Stimulated activated naive CD8-positive, alpha-beta T cell treated with anti-CD3 and anti-CD28 coated beads, Interleukin-15, Interleukin-2, amounts not matched to agents 100 U/mL and 50 U/mL, for 24 hours (primary cell): Measurements from ENCODE around the gene DHX57.
"Not testable (repeated sequence)": the region's sequence is repeated elsewhere in the genome, so short reads cannot be mapped to it uniquely, and the experiment has no call there.

Source experiments
- ATAC-seq: fragments of 150-1000 bp; cut with Tn5 transposase; one replicate; pipeline ENCODE4 v1.10.0; 2021
- DNase-seq: peaks from one replicate; pipeline ENCODE4 v3.0.0; 2021

DHX57 gene

DNA sequence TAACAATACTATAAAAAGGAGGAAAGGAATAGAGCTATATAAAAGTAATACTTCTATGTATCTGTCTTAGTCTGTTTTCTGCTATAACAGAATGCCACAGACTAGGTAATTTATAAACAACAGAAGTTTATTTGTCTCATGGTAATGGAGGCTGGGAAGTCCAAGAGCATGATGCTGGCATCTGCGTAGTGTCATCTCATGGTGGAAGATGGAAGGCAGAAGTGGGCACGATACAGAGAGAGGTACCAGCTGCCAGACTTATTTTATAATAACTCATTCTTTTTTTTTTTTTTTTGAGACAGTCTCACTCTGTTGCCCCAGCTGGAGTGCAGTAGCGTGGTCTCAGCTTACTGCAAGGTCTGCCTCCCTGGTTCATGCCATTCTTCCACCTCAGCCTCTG lies 4.3 kb downstream of the DHX57 start:
- no peak for DNase-seq
- ATAC-seq: no peak

DNA sequence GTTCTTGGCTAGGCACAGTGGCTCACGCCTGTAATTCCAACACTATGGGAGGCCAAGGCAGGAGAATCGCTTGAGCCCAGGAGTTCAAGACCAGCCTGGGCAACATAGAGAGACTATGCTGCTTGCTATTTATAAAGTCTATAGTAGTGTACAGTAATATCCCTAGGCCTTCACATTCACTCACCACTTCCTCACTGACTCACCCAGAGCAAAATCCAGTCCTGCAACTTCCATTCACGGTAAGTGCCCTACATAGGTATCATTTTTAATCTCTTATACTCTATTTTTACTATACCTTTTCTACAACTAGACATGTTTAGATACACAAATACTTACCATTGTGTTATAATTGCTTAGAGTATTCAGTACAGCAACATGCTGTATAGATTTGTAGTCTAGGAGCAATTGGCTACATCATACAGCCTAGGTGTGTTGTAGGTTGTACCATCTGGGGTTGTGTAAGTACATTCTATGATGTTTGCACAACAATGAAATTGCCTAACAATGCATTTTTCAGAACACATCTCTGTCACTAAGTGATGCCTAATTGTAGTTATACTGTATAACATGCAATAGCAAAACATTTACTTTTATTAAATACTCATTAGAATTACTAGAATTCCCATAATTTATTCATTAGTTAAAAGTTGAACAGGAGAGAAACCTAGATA lies 8.8 kb downstream of the DHX57 start:
- ATAC-seq (no peak), DNase-seq (no peak)

DNA sequence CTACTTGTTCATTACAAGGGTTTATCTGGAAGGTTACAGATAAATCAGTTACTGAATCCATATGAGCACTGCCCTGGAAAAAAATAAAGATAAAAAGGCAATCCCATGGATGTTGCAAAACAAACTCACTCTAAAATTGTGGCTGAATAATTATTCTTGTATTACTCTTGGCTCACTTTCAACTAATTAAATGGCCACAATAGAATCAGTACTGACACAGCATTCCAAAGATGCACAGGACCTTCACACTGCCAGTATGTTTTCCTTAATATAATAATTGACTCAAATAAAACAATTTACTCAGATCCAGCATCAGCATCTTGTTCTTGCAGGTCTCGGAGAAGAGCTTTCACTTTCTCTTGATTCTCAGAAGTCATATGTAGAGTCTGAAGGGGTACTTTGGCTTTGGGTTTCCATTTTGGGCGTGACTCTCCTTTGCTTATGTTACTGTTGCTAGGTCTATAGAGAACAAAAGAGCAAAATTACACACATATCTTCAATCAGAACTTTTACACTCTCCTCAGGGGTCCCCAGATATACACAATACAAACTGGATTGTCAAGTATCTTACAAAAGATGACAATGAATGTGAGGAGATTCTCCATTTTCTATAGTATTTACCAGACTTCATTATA lies 12.6 kb downstream of the DHX57 start:
- no peak for DNase-seq
- ATAC-seq: no peak

DNA sequence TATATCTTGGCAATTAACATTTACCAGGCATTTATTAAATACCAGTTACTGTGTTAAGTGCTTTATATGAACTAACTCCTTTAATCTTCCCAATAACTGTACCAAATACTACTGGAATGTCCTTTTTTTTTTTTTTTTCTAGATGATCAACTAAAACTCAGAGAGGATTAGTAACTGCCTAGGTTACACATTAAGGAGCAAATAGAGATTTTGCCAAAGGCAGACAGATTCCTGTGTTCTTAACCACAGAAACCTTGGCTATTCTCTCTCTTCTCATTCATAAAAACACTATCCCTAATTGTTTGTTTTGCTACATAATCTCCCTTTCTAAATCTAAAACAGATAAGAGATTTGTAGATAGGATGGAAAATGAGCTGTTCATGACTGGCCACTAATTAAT lies 13.3 kb downstream of the DHX57 start:
- ATAC-seq: no peak
- no peak for DNase-seq

DNA sequence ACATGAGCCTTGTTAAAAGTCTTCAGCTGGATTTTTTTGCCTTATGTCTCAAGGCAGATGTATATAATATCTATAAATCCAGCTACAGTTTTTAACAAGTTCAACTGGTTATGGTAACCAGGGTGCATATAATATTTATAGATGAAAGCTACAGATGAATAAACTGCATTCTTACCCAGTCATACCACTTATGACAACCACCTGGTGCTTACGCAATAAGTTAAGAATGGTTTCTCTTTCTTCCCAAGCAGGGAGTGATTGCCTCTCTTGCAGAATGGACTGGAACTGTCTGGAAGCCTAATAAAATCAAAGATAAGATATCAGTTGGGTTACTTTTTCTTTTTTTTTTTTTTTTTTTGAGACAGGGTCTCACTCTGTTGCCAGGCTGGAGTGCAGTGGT lies 19.6 kb downstream of the DHX57 start:
- DNase-seq (no peak), ATAC-seq (no peak)

DNA sequence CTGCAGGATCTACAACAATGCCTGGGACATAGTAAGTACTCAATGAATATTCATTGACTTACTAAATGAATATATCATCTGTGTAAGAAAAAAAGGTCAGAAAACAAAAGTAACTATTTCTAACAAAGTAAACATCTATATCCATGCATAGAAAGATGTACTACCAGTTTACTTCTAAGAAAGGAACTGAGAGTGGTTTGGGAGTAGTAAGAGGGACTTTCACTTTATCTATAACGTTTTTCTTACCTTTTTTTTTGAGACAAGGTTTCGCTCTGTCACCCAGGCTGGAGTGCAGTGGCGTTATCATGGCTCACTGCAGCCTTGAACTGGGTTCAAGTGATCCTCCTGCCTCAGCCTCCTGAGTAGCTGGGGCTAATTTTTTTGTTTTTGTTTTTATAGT lies 25.7 kb downstream of the DHX57 start:
- DNase-seq (no peak), ATAC-seq (no peak)

DNA sequence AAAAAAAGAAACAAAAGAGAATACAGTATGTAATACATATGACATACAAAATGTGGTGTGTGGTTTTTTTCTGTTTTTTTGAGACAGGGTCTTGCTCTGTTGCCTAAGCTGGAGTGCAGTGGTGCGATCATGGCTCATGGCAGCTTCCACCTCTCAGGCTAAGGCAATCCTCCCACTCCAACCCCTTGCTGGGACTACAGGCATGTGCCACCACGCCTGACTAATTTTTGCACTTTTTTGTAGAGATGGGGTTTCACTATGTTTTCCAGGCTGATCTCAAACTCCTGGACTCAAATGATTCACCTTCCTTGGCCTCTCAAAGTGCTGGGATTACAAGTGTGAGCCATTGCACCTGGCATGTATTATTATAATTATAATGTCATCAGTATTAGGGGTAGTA lies 38.9 kb downstream of the DHX57 start:
- no peak for DNase-seq
- ATAC-seq: no peak

DNA sequence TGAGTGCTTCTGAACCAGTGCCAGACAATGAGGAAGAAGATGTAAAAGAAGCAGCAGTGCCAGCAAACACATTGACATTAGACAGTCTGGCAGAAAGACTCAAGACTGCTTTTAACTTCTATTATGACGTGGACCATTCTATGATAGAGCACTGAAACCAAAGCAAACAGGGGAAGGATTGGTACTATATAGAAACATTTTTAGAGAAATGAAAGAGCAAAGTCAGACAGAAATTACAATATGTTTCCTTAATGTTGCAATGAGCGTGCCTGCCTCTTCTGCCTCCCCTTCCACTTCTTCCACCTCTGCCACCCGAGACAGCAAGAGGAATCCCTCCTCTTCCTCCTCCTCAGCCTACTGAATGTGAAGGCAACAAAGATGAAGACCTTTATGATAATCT lies 39.7 kb downstream of the DHX57 start:
- no peak for DNase-seq
- ATAC-seq: peak; percentile 59

DNA sequence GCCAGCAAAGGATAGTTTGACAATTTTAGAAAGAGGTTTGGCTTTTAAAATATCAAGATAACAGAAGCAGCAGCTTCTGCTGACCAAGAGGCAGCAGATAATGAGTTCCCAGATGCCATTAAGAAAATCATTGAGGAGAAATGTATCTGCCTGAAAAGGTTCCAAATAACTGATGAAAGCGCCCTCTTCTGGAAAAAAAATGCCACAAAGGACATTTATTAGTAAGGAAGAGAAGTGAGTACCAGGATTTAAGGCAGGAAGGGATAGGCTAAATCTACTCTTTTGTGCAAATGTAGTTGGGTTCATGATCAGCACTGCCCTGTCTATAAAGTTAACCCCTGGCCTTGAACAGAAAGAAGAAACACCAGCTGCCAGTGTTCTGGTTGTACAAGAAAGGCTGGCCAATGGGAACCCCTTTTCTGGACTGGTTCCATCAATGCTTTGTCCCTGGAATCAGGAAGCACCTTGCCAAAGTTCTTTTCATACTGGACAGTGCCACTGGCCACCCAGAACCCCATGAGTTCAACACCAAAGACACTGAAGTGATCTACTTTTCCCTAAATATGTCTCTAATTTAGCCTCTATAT lies 40.6 kb downstream of the DHX57 start:
- DNase-seq: no peak
- no peak for ATAC-seq

DNA sequence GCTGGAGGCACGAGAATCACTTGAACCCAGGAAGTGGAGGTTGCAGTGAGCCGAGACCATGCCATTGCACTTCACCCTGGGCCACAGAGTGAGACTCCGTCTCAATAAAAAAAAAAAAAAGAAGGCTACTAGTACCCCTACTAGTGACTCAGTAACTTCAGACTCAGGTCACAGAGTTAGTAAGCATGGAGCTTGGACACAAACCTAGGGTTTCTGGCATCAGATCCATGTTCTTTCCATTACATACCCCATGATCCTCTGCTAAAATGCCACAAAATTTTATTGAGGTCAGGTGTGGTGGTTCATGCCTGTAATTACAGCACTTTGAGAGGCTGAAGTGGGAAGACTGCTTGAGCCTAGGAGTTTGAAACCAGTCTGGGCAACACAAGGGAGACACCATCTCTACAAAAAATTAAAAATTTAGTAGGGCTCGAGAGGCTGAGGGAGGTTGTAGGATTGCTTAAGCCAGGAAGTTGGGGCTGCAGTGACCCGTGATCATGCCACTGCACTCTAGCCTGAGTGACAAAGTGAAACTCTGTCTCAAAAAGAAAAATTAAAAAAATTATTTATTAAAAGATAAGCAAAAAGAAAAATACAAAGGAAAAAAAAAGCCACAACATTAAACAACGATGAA lies 45.1 kb downstream of the DHX57 start:
- no peak for DNase-seq

DNA sequence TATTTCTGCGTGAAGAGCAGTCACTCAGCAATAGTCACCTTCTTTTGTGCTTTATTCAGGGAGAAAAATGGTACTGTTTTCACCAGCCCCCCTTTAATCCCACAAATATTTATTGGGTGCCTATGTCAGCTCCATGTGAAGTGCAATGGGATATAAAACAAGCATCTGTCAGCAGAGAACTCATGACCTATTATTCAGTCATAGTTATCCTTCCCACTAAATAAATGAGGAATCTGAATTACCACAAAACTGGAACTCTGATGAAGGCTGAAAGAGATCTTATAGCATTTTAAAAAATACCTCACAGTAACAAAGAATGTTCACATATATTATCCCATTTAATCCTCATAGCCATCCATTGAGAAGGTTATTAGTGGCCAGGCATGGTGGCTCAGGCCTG lies 45.8 kb downstream of the DHX57 start:
- ATAC-seq (no peak), DNase-seq (no peak)

More for the DNA sequence above, 45.1 kb downstream of the DHX57 start:
- ATAC-seq: no peak

DNA sequence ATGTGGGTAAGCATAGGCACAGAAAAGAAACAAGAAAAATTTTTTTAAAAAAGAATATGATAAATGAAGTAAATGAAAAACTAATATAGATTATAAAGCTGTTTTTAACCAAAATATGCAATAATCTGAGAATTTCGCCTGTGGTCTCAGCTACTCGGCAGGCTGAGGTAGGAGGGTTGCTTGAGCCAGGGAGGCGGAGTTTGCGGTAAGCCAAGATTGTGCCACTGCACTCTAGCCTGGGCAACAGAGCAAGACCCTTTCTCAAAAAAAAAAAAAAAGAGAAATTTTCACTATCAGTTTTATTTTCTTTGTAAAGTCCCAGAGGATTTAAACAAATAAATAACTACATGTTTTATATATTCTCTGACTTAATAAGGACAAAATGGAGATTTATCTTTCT lies 47.3 kb downstream of the DHX57 start:
- ATAC-seq: no peak
- no peak for DNase-seq

DNA sequence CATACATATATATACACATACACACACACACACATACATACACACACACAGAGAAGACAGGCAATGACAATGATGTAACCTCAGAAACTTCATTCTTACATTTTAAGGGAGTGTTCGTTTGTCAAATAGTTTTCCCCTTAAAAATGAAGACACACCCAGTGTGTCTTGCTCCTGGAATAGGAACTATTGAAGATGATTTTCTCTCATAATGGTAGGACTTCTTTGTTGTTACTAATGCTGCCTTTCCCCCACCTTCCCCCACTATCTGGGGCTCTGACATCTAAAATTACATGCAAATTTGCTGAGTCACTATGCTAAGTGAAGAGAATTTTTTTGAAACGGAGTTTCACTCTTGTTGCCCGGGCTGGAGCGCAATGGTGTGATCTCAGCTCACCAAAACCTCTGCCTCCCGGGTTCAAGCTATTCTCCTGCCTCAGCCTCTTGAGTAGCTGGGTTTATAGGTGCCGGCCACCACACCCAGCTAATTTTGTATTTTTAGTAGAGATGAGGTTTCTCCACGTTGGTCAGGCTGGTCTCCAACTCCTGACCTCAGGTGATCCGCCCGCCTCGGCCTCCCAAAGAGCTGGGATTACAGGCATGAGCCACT lies 48.1 kb downstream of the DHX57 start:
- not testable (repeated sequence) for DNase-seq
- peak; percentile 28 for ATAC-seq

DNA sequence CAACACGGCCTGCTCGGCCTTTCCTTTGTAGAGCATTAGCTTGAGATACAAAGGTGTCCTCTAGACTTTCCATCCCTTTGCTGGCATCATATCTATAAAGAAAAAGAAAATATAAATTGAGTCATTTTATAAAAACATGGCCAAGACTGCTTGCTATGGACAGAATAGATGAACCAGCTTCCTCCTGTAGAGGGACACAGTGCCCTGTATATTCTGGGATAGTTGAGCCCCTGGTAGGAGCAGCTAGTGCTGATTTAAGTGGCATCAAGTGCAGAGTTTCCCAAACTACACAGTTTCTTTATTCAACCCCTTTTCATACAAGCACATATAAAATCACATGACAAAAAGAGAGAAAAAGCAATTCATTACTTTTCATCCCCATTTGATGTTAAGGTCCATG lies 49.8 kb downstream of the DHX57 start:
- ATAC-seq: no peak
- DNase-seq: no peak

DNA sequence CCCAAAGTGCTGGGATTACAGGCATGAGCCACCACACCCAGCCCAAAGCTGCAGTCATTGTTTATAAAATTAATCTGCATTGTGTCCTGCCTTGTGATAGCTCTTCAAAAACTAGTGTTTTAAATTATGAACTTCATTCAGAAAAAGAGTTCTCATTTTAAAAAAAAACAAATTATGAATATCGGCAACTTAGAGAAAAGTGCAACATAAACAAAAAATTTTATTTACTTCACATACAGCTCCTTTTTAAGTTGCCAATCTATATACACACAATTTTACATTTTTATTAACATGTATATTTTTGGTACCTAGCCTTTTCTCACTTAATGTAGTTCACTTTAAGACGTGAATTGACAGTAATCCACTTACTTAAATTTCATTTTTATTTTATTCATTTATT lies 50.8 kb downstream of the DHX57 start:
- ATAC-seq (no peak), DNase-seq (no peak)

DNA sequence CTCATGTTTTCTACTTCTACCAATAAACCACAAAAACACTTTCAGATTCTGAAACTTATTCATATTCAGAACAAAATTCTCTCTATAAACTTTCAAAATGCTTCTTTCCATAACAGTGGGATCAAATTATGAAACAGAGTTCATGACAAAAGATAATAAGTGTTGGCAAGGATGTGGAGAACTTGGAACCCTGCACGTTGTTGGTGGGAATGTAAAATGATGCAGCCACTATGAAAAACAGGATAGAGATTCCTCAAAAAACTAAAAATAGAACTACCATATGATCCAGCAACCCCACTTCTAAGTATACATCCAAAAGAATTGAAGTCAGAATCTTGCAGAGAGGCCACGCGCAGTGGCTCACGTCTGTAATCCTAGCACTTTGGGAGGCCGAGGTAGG lies 52.3 kb downstream of the DHX57 start:
- DNase-seq (no peak), ATAC-seq (no peak)

DNA sequence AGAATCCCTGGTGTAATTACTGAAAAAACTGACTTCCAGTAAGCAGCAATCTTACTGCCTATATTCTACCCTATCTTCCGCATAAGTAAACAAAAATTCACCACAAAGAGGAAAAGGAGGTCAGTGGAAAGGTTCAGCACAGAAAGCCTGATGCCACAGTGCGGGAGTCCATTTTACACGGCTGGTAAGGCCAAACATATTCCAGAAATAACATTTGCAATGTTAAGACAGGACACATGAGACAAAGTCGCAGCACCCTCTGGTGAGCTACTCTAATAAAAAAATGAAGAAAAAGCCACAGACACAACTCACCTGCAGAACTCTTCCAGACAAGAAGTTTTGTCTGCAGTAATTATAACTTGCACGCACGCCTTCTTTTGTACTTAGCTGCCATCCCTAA lies 57.2 kb downstream of the DHX57 start:
- no peak for ATAC-seq
- DNase-seq: no peak

DNA sequence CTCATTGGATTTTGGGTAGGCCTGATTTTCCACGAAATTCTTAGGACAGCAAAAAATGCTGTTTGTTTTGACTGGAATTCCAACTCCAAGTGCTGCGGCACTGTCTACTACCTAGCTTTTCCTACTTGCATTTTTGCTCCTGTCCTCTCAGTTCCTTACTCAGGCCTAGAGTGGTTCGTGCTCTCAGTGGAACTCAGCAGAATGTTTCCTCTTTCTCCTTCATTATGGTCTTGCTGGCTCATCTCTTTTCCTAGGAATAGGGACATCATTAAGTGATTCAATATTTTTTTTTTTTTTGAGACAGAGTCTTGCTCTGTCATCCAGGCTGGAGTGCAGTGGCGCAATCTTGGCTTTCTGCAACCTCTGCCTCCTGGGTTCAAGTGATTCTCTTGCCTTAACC lies 59.8 kb downstream of the DHX57 start:
- ATAC-seq (no peak), DNase-seq (no peak)

DNA sequence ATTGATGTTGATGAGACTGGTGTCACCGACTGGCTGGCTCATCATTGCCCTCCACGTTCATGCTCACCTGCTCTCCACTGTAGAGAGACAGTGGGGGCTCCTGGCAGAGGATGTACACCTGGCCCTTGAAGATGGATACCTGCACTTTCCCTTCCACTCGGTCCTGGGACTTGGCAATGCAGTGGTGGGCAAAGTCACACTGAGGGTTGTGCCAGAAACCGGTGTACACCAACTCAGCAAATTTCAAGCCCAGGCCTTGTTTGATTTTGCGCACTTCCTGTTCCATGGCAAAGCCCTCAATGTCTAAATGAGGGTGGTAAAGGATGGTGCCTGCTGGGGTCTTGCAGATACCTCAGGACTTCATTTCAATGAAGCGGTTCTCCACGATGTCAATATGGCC lies 65.2 kb downstream of the DHX57 start:
- DNase-seq (no peak), ATAC-seq (no peak)

DNA sequence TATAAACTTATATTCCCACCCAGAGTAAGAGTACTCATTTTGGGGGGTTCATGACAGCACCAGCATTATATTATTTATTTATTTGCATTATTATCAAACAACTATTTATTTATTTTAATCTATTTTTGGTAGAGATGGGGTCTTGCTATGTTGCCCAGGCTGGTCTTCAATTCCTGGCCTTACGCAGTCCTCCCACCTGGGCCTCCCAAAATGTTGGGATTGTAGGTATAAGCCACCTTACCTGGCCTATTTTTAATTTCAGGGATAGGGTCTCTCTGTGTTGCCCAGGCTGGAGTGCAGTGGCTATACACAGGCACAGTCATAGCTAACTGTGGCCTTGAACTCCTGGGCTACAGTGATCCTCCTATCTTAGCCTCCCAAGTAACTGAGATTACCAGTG lies 67.1 kb downstream of the DHX57 start:
- no peak for ATAC-seq
- DNase-seq: no peak

DNA sequence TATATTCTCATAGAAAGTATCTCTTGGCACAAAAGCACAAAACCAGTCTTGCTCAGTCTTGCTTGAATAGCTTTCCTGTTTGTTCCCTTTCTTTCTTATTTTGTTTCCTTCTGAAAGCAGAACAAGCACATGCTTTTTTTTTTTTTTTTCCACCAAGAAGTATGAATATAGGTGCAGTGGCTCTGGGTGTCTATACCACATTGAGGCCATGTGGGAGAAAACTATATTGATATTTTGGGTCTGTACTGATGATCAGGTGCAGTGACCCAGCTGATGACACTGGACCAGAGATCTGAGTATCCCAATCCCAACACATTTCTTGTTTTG lies 69.0 kb downstream of the DHX57 start:
- no peak for ATAC-seq
- no peak for DNase-seq

DNA sequence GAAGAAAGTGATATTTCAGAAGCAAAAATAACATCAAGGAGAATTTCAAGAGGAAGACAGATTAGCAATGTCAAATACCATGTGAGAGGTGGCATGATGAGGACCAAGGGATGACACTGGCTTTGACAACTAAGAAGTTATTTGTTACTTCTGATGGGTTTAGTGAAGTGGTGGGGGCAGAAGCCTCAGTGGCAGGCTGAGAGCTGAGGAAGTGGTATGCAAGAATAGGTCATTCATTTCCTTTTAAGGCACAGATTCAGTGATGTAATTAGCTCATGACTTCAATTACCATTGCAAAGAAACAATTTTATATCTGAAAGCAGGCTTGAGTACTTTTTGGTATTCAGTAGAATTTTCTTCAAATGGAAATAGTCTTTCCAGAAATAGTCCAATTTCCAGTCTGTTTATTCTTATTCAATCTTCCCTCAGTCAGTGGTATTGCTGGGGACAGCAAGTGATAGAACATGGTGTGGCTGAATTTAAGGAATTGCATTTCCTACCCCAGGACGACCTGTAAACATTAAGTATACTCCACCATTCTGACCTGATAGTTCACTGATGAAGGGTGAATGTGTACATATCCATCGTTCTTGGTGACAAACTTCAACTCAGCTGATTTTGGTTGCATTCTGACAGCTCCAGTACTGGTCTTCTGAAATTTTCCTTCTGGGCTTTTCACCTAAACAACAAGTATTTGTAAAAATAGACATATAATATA lies 69.6 kb downstream of the DHX57 start:
- no peak for DNase-seq
- no peak for ATAC-seq

DNA sequence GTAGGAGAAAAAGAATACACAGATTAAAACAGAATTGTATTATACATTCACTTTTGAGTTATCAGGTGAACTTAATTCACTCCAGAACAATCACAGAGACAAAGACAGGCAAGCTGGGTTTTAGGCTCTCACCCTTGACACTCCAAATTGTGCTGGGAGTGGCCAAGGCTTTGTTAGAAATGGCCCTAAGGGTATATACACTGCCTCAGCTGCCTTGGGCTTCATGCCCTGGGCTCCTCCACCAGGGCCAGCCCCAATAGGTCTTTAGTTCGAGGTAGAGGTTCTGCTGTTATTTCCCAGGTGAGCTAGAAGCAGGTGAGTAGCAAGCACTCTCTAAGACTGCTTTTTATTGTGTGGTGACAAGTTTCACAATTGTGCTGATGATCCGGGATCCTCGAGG lies 77.8 kb downstream of the DHX57 start:
- ATAC-seq: no peak
- no peak for DNase-seq
